WTC11 (cell line): Measurements from ENCODE around the gene CACNB4.

Experiments
- CTCF ChIP-seq: fragments of 200-600 bp; IDR thresholded peaks from 2 replicates; pipeline ENCODE4 v1.8.0; 2022; ENCODE audit warnings: antibody characterized with exemption
- JUN ChIP-seq: sonication (generic); formaldehyde crosslinking; IDR thresholded peaks from 2 replicates; pipeline ENCODE4 v1.8.0; 2023; ENCODE audit warnings: mild to moderate bottlenecking, missing genetic modification reagents
- NFE2L1 ChIP-seq: sonication (generic); formaldehyde crosslinking; IDR thresholded peaks from 2 replicates; pipeline ENCODE4 v1.8.1; 2023; ENCODE audit warnings: missing genetic modification reagents
- SP1 ChIP-seq: sonication (generic); formaldehyde crosslinking; conservative IDR thresholded peaks from 2 replicates; pipeline ENCODE4 v1.8.1; 2022; ENCODE audit warnings: missing genetic modification reagents
- TF ChIP-seq, protein P1 (sequence below): sonication (generic); formaldehyde crosslinking; IDR thresholded peaks from 2 replicates; pipeline ENCODE4 v1.8.1; 2023; ENCODE audit warnings: mild to moderate bottlenecking, moderate library complexity, missing genetic modification reagents
- TF ChIP-seq, protein P2 (sequence below): sonication (generic); formaldehyde crosslinking; IDR thresholded peaks from 2 replicates; pipeline ENCODE4 v1.8.1; 2023; ENCODE audit warnings: mild to moderate bottlenecking, missing genetic modification reagents, borderline replicate concordance
- TF ChIP-seq, protein P3 (sequence below): sonication (generic); formaldehyde crosslinking; IDR thresholded peaks from 2 replicates; pipeline ENCODE4 v1.8.0; 2023; ENCODE audit warnings: mild to moderate bottlenecking, missing genetic modification reagents
- TF ChIP-seq, protein P4 (sequence below): sonication (generic); formaldehyde crosslinking; IDR thresholded peaks from 2 replicates; pipeline ENCODE4 v1.8.0; 2022; ENCODE audit warnings: mild to moderate bottlenecking, missing genetic modification reagents

DNA sequence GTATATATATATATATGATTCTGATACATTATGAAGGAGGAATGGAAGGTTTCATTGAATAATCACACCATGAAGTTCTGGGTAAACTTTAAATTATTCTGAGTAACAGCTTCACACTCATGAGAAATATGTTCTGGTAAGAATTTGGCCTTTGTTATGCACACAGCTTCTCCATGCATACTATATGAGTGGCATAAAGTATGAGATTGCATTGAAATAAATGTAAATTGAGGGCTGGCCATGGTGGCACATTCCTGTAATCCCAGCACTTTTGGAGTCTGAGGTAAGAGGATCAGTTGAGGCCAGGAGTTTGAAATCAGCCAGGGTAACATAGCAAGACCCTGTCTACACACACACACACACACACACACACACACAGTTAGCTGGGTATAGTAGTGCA, 220.6 kb downstream of the CACNB4 start:
- TF ChIP-seq CTCF (no peak), JUN (CRISPR knock-in tag) (no peak), SP1 (CRISPR knock-in tag) (no peak), NFE2L1 (CRISPR knock-in tag) (no peak)
- TF ChIP-seq, protein P1, sequence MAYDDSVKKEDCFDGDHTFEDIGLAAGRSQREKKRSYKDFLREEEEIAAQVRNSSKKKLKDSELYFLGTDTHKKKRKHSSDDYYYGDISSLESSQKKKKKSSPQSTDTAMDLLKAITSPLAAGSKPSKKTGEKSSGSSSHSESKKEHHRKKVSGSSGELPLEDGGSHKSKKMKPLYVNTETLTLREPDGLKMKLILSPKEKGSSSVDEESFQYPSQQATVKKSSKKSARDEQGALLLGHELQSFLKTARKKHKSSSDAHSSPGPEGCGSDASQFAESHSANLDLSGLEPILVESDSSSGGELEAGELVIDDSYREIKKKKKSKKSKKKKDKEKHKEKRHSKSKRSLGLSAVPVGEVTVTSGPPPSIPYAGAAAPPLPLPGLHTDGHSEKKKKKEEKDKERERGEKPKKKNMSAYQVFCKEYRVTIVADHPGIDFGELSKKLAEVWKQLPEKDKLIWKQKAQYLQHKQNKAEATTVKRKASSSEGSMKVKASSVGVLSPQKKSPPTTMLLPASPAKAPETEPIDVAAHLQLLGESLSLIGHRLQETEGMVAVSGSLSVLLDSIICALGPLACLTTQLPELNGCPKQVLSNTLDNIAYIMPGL (CRISPR knock-in tag) = no peak
- TF ChIP-seq, protein P2, sequence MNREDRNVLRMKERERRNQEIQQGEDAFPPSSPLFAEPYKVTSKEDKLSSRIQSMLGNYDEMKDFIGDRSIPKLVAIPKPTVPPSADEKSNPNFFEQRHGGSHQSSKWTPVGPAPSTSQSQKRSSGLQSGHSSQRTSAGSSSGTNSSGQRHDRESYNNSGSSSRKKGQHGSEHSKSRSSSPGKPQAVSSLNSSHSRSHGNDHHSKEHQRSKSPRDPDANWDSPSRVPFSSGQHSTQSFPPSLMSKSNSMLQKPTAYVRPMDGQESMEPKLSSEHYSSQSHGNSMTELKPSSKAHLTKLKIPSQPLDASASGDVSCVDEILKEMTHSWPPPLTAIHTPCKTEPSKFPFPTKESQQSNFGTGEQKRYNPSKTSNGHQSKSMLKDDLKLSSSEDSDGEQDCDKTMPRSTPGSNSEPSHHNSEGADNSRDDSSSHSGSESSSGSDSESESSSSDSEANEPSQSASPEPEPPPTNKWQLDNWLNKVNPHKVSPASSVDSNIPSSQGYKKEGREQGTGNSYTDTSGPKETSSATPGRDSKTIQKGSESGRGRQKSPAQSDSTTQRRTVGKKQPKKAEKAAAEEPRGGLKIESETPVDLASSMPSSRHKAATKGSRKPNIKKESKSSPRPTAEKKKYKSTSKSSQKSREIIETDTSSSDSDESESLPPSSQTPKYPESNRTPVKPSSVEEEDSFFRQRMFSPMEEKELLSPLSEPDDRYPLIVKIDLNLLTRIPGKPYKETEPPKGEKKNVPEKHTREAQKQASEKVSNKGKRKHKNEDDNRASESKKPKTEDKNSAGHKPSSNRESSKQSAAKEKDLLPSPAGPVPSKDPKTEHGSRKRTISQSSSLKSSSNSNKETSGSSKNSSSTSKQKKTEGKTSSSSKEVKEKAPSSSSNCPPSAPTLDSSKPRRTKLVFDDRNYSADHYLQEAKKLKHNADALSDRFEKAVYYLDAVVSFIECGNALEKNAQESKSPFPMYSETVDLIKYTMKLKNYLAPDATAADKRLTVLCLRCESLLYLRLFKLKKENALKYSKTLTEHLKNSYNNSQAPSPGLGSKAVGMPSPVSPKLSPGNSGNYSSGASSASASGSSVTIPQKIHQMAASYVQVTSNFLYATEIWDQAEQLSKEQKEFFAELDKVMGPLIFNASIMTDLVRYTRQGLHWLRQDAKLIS (CRISPR knock-in tag) = no peak
- TF ChIP-seq, protein P3, sequence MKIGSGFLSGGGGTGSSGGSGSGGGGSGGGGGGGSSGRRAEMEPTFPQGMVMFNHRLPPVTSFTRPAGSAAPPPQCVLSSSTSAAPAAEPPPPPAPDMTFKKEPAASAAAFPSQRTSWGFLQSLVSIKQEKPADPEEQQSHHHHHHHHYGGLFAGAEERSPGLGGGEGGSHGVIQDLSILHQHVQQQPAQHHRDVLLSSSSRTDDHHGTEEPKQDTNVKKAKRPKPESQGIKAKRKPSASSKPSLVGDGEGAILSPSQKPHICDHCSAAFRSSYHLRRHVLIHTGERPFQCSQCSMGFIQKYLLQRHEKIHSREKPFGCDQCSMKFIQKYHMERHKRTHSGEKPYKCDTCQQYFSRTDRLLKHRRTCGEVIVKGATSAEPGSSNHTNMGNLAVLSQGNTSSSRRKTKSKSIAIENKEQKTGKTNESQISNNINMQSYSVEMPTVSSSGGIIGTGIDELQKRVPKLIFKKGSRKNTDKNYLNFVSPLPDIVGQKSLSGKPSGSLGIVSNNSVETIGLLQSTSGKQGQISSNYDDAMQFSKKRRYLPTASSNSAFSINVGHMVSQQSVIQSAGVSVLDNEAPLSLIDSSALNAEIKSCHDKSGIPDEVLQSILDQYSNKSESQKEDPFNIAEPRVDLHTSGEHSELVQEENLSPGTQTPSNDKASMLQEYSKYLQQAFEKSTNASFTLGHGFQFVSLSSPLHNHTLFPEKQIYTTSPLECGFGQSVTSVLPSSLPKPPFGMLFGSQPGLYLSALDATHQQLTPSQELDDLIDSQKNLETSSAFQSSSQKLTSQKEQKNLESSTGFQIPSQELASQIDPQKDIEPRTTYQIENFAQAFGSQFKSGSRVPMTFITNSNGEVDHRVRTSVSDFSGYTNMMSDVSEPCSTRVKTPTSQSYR (CRISPR knock-in tag) = no peak
- TF ChIP-seq, protein P4, sequence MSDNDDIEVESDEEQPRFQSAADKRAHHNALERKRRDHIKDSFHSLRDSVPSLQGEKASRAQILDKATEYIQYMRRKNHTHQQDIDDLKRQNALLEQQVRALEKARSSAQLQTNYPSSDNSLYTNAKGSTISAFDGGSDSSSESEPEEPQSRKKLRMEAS = no peak
